Mammary epithelial cell (primary cell): ENCODE measurements around the gene NBEA.

Experiments
- CTCF ChIP-seq, 2 donors: IDR thresholded peaks in 1 of 2; conservative IDR thresholded peaks in 1 of 2; 2 replicates each; pipeline ENCODE4 v1.5.1; 2011 to 2012; ENCODE audit warnings: inconsistent platforms in 2 of 2, low read length in 2 of 2, mild to moderate bottlenecking in 2 of 2, control low read depth in 1 of 2, low read depth in 1 of 2; ENCODE audit not compliant: insufficient read depth in 1 of 2; ENCODE audit errors: extremely low read depth in 1 of 2
- EZH2 ChIP-seq: IDR thresholded peaks from 2 replicates; pipeline ENCODE4 v1.6.1; 2012; ENCODE audit warnings: low read length, inconsistent platforms, borderline replicate concordance

- TF ChIP-seq CTCF (conservative IDR thresholded peaks at IDR 0.05 in 1 of 2, IDR thresholded peaks at IDR 0.05 in 1 of 2; ENCODE audit: extremely low read depth in 1 of 2, insufficient read depth in 1 of 2, low read depth in 1 of 2, low read length in 2 of 2), result no peak
- TF ChIP-seq EZH2, result no peak
These were observed 436.9 kb downstream of the NBEA start for GRCh38 chr13:35378939-35379338.
